GM12878 (cell line): ENCODE data around the gene MRPL38.

Experiments used
- EP300 ChIP-seq, 2 experiments: fragments of 150-350 bp in 1 of 2; IDR thresholded peaks; 2 replicates each; pipeline ENCODE4 v1.6.1; 2011 to 2012; ENCODE audit warnings: low read depth in 2 of 2, low read length in 2 of 2, borderline replicate concordance in 1 of 2, improper control_type of control experiment in 1 of 2, inconsistent platforms in 1 of 2; ENCODE audit not compliant: control insufficient read depth in 1 of 2
- POLR2AphosphoS2 ChIP-seq: IDR thresholded peaks from 2 replicates; pipeline ENCODE4 v1.6.1; 2011; ENCODE audit warnings: low read depth, mild to moderate bottlenecking, low read length, improper control_type of control experiment, moderate library complexity
- POU2F2 ChIP-seq: IDR thresholded peaks from 3 replicates; pipeline ENCODE4 v1.6.1; 2011; ENCODE audit warnings: low read depth, mild to moderate bottlenecking, low read length, borderline replicate concordance
- TF ChIP-seq, protein P1 (sequence below): IDR thresholded peaks from 2 replicates; pipeline ENCODE4 v1.6.1; 2012; ENCODE audit warnings: improper control_type of control experiment, low read depth, low read length; ENCODE audit not compliant: insufficient replicate concordance

DNA sequence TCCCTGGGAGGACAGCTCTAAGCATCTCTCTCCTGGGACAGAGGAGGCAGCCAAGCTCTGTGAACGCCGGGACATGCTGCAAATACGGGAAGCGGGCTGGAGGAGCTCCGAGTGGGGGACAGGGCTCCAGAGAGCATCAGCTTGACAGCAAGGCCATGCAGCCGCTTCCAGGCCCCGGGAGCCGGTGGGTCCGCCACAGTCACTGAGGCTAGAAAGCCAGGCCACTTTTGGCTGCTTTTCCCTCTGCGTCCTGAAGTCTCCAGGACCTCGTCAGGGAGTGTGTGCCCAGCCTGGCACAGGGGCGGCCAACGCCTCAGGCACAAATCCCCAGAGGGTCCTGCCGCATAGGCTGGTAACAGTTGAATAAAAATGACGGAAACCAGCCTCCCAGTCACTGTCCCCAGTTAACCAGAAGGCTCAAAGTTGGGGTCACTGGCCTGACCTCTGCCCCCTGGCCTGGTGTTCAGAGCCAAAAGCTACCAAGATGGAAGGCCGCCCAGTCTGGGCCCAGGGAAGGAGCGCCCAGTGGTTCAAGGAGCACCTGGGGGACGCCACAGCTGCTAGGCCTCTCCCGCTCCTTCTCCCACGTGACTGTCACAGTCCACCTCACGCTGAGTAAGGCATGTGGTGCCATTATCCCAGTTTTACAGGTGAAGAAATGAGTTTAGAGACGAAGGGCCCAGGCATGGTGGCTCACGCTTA is 4.8 kb downstream of the MRPL38 start:
- no peak for TF ChIP-seq POU2F2
- no peak for TF ChIP-seq POLR2AphosphoS2
- no peak for TF ChIP-seq EP300 (IDR thresholded peaks at IDR 0.05; ENCODE audit: borderline replicate concordance in 1 of 2, control insufficient read depth in 1 of 2, low read depth in 2 of 2, low read length in 2 of 2)
- TF ChIP-seq, protein P1, sequence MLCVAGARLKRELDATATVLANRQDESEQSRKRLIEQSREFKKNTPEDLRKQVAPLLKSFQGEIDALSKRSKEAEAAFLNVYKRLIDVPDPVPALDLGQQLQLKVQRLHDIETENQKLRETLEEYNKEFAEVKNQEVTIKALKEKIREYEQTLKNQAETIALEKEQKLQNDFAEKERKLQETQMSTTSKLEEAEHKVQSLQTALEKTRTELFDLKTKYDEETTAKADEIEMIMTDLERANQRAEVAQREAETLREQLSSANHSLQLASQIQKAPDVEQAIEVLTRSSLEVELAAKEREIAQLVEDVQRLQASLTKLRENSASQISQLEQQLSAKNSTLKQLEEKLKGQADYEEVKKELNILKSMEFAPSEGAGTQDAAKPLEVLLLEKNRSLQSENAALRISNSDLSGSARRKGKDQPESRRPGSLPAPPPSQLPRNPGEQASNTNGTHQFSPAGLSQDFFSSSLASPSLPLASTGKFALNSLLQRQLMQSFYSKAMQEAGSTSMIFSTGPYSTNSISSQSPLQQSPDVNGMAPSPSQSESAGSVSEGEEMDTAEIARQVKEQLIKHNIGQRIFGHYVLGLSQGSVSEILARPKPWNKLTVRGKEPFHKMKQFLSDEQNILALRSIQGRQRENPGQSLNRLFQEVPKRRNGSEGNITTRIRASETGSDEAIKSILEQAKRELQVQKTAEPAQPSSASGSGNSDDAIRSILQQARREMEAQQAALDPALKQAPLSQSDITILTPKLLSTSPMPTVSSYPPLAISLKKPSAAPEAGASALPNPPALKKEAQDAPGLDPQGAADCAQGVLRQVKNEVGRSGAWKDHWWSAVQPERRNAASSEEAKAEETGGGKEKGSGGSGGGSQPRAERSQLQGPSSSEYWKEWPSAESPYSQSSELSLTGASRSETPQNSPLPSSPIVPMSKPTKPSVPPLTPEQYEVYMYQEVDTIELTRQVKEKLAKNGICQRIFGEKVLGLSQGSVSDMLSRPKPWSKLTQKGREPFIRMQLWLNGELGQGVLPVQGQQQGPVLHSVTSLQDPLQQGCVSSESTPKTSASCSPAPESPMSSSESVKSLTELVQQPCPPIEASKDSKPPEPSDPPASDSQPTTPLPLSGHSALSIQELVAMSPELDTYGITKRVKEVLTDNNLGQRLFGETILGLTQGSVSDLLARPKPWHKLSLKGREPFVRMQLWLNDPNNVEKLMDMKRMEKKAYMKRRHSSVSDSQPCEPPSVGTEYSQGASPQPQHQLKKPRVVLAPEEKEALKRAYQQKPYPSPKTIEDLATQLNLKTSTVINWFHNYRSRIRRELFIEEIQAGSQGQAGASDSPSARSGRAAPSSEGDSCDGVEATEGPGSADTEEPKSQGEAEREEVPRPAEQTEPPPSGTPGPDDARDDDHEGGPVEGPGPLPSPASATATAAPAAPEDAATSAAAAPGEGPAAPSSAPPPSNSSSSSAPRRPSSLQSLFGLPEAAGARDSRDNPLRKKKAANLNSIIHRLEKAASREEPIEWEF = no peak
